GM12892 (cell line): ENCODE results near the gene POLR1A.

Source experiments
- POLR2A ChIP-seq: IDR thresholded peaks from 2 replicates; pipeline ENCODE4 v1.6.1; 2011; ENCODE audit warnings: low read depth, low read length, control low read depth
- POLR2AphosphoS5 ChIP-seq: IDR thresholded peaks from 2 replicates; pipeline ENCODE4 v1.6.1; 2011; ENCODE audit warnings: low read depth, low read length, control low read depth
- TAF1 ChIP-seq: IDR thresholded peaks from 2 replicates; pipeline ENCODE4 v1.6.1; 2011; ENCODE audit warnings: low read depth, mild to moderate bottlenecking, control low read depth, low read length, borderline replicate concordance

DNA sequence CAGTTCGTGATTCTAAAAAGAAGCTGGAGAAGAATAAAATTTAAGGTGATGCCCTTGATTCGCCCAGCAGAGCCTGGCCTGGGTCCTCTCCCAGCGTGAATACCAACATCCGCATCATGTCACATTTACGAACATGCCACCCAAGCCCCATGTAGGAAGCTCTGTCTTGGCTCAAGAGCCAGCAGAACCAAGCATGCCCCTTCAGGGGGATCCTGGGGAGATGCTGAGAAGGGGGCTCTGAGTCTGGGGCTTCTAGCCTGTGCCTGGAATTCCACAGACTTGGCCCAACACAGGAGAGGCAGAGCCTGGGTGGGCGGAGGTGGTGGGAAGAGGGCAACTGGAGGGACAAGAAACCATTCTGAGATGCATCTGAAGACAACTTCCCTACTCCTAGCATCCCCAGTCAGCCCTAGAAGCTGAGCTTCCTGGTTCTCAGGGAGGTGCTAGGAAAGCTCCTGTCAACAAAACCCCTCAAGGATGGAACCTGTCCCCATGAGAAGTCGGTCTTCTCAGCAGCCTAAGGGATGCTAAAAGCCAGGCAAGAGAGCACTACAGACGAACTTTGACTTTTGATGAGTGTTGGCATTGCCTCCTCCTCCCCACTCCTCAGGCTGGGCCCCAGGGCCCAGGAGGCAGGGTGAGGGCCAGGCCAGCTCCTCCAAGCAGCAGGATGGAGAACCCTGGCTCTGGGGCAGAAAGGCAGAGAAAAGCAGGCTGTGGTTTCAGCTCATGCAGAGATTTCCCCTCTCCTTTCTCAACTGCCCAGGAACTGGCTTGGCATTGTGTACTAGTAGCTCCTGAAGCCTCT lies 57.9 kb downstream of the POLR1A start:
- no peak for TF ChIP-seq POLR2A
- TF ChIP-seq TAF1 = no peak
- TF ChIP-seq POLR2AphosphoS5 = no peak
